Measurements from ENCODE around the gene ACP1.

ACP1 gene

DNA sequence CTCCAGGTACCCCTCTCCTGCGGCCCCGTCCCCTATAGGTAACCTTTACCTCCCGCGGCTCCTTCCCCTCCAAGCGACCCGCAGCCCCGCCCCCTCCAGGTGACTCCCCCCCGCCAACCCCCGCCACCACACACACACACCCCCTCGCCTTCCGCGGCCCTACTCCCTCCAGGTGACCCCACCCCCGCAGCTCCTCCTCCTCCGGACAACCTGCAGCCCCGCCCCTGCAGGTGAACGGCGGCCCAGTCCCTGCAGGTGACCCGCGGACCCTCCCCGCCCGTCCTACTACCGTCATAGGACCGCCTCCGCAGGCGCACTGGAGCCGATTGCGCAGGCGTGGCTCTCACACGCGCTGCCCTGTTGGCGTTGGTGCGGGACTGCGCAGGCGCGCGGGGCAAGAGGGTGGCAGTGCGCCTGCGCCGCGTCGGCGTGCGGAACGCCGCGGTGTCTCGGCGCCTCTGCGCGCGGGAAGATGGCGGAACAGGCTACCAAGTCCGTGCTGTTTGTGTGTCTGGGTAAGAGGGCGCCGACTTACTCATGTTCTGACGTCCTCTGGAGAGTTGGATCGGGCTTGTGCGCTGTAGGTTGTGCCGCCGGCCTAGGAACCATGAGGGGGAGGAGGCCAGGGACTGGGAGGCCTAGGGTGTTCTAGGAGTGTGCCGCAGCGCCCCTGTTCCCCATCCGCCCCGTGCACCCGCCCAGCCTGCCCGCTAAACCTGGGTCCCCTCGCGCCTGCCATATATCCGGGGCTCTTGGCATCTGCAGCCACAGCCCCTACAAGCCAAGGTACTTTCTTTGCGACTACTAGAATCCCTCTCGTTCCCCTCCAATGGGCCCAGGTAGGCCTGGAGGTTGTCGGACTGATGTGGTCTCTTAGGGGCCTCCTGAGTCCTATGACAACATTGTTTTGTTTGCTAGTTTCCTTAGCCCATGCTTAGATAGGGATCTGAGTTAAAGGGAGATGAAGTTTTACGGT is at the start of gene ACP1:
ACP1 (plus strand) TSS at position 455 of the 976 bp plus-strand sequence; CDS start at position 473, 18 bp downstream.
- DNase-seq (ENCODE audit: low read depth) = peak; percentile 80

DNA sequence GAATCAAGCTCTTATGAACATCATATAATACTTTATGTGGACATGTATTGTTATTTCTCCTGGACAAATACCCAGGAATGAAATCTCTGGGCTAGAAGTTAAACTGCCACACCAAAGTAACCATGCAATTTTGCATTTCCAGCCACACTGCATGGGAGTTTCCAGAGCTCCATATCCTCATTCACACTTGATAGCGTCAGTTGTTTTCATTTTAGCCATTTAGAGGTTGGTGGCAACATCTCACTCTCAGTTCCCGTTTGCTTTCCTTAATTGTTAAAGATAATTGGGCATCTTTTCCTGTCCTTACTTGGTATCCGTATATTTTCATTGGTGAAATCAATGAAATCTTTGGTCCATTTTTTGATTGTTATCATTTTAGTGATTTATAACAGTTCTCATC is 48.7 kb upstream of the ACP1 start:
- no peak for DNase-seq (ENCODE audit: low read depth)

DNA sequence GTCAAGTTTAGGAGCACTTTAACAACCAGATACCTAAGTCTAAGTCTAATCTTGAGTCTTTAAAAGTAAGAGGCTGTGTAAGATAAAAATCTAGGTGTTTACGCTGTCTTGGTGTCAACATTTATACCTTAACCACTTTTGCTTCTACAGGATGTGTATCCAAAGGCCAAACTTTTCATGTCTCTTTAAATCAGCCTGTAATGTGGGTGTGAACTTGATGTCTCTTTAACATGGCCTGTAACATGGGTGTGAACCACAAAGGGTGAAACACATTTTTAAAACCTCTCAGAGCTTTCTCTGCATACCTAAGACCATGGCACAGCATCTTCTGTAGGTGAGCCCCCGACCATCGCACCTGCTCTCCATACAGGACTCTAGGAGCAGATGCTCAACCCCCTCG is 41.3 kb upstream of the ACP1 start:
- no peak for DNase-seq (ENCODE audit: low read depth)

DNA sequence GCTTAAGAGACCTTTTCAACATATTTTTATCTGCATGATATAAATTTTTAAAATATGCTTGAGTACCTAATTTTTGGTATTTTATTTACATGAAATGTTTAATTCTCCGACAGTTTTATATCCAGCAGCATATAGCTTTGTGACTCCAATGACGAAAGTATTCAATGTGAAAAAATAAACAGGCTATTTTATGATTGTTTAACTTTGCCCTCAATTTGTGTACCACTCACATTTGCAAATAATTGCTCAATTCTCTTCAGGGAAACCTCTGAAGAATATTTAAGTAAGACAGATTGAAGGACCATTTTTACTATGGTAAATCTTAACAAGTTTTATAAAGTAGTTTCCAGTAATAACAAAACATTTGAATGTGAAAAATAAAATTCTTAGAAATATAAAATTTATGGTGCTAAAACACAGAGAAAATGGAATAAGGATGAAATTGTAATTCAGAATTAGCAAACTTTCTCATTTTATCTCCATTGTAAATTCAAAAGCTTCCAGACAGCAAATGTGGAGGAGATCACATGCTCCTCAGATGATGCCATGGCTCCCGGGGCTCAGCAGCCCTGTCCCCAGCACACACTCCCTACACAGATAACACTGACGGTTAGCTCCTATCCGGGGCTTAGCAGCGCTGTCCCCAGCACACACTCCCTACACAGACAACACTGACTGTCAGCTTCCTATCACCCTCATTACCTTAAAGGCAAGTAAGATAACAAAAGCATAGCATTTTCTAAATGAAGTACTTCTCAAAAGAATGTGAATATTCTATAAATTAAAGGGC is 40.6 kb upstream of the ACP1 start:
- DNase-seq (ENCODE audit: low read depth) = no peak

DNA sequence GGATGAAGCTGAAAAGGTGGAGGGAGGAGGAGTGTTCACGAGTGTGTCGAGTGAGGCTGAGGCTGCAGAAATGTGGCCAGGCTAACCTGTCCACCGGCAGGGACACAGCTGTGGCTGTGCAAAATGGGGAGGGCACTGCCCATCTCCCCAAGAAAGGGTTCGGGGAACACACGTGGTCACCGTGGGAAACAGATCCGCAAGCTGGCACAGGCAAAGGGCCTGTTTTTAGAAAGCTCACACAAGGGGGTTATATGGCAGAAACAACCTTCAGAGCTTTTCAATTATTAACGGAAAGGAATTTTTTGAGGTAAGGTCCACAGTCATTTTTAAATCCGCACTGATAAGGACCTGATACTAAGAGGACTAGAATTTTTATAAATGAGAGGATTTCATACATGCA is 36.6 kb upstream of the ACP1 start:
- DNase-seq (ENCODE audit: low read depth) = no peak

DNA sequence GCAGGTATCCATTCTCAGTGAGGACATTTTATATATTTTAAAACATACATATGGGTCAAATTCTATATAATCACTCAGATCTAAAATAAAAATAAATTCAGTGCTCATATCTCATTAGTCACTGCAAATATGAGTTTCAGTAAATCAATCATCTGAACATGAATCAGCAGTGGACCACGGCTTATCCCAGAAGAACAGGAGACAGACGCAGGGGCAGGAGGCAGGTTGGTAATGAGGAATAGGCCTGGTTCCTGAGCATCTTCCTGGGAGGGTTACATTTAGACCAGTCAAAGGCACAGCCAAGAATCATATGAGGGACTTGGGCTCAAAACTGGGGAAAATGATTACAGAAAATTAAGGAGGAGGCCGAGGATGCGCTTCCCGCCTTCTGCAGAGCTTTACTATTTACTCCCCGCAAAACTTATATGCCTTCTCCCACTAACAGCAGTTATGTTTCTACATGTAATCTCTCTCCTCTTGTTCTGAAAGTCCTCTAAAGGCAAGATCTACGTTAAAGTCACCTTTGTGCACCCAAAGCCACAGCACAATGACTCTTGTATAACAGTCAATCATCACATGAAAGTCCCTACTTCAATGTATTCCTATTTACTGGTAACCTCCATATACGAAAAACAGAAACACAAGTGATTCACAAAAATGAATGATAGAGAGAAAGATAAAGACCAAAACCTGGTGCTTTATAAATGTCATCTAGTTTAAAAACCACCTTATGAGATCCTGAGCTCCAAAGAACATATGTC is 36.0 kb upstream of the ACP1 start:
- no peak for DNase-seq (ENCODE audit: low read depth)

DNA sequence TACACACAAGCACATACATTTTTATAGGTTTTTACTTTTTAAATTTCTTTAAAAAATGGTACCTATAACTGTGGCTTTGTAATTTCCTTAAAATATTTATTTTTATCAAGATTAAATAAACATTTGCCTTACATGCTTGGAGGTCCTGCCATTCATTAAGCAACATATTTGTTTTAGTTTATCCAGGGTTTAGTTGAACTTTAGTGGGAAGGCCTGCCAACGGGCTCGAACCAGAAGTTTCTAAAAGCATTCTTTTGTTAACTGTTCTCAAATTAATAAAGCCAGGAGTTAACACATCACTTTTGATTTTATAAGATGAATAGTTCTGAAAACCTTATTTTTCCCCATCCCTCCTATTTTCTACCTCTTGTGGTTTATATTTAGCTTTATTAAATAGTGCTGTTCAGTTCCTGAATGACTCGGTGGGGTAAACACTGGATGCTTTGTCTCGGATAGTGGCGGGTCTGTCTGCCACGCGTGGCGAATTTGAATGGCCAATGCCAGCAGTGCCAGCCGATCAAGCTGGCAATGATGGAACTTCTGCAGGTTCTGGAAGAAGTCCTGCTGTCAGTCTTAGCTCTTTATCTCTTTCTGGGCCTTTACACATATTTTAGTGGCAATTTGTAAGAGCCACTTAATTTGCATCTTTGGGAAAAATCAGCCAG is 33.1 kb upstream of the ACP1 start:
- DNase-seq (ENCODE audit: low read depth) = no peak

DNA sequence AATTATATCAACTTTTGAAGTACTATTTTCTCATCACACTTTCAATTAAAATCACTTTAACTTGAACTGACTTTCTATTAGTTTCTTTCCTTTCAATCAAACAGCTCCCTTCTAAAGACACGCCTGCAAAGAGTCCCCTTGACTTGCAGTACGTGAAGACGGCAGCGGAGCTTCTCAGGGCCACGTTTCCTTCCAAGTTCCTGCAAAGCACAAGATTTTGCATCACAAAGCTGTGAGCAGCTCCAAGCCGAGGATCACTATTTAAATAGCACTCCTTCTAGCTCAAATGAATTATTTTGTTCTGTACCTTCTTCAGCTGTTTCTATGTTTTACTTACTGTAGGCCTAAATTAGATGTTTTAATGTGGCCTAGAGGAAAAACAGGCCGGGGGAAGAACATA is 31.7 kb upstream of the ACP1 start:
- DNase-seq (ENCODE audit: low read depth) = no peak

DNA sequence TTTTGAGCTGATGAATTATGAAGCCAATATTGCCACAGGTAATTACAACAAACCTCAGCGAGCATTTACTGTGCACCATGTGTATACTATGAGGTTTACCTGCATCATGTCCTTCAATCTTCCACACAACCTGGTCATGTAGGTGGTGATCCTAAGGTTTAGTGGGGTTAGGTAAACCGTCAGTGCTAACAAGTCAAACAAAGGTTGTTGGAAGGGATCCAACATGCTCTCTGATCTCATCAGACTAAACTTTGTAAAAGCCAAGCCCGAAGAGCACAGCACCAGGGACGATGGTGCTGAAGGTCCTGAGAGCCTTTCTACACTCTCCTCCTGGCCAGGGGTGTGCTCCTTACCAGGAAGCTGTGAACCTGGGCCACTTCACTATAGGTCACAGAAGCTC is 30.3 kb upstream of the ACP1 start:
- no peak for DNase-seq (ENCODE audit: low read depth)

DNA sequence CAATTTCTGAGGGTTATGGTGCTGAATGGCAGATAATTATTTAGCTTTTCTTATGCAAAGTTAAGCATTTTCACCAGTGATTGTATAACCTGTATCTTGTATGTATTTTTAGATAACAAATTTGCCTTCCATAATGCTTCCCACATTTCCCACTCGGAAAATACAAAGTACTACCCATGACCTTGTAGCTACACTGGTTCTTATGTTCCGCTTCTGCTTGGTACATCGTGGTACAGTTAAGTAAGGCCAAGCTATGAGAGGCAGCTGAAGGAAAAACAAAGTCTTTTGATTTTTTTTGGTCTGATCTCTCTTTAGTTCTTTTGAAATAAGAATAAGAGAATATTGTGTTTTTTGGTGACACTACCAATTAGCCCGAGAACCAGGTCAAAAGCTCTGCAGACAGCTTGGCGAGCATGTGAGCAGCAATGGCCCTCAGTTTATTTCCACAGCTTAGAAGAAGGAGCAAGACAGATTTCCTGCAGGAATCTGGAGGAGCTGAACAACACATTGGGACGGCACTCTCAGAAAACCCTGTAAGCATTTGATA is 27.7 kb upstream of the ACP1 start:
- DNase-seq (ENCODE audit: low read depth) = no peak

DNA sequence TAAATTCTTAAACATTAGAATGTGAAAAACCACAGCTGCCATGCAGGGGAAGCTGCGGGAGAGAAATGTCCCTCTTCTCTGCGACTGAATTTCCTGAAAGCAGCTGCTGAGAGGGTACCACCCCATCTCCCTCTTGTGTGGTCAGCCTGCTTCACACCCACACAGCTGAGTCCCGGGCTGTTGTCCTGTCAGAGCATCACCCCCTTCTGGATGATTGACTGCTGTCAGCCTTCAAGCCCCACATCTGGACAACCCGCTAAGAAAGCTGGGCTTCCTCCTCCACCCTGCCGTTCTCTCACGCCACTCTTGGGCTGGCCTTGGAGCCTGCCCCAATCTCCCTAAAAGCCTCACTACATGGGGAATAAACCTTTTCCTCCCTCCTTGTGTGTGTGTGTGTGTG is 26.9 kb upstream of the ACP1 start:
- no peak for DNase-seq (ENCODE audit: low read depth)

DNA sequence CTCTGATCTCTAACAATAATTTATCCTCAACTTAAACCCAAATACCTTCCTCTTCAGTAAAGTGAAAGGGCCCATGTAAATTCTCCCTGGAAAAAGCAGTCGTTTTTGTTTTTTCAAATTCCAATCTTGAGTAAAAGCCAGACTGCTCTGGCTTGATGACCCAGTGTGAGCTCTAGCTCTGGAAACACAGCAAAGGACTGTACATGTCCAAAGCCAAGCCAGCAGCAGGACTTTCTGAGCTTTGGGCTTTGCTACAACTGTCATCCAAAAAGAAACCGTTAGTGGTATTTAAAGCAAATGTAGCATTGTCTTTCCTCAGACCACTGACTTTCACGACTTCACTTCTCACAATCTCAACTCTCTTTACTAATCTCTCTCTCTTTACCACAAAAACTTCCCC is 26.3 kb upstream of the ACP1 start:
- no peak for DNase-seq (ENCODE audit: low read depth)

DNA sequence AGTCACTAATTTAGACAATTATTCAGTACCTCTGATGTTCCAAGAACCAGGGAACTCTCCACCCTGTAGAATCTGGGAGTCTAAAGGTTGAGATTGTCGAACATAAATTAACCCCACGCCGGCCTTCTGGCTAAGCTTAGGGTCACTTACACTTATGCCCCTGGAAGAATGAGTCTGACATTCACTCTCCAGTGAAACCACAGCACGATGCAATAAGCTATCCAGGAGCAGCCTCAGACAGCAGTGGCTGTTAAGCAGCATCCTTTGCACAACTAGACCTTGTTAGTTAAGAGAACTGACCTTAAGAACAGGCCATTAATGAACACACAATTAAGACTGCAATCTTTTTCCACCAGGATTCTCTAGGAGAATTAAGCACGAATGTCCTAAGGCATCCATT is 25.9 kb upstream of the ACP1 start:
- DNase-seq (ENCODE audit: low read depth) = no peak

DNA sequence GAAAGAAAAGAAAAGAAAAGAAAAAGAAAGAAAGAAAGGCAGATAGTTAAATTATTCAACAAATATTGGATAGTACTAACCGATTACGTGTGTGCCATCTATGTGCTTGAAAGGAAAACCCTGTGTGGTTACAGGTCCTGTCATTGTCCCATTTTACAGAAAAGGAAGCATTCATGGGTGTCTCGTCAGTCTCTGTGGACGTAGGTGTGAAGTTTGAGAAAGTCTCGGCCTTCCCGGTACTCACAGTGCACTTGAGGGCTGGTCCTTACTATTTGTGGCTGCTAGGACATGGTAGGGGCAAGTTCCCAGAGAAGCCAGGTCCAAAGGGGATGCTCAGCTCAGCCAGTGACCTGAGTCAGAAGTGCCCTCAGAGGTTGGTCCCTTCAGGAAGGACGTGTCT is 20.2 kb upstream of the ACP1 start:
- no peak for DNase-seq (ENCODE audit: low read depth)

DNA sequence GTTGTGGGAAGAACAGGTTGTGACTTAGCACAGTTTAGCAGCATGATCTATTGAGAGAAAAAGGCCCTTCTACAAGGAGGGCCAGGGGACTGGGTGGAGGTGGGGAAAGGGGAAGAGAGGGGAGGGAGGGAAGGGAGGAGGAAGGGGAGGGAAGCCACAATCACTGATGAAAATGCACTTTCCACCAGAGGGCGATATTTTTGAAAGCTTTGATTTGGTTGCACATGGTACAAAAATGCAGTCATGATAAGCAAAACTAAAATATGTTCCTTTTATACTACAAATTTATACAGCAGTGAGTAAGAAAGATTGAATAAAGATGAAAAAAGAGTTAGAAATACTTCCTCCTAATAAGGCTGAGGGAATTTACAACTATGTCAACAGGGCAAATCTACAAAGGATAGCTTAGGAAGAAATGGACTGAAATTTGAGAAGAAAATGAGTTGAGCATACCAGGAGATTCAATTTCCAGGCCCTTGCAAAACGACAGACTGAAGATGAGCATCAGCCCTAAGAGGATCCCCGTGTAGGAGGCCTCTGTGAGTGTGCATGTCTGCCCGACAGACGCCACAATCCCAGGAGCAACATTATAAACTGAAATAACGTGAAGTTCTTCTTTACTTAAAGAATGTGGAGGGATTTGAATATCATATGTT is 18.1 kb upstream of the ACP1 start:
- DNase-seq (ENCODE audit: low read depth) = peak; percentile 43

DNA sequence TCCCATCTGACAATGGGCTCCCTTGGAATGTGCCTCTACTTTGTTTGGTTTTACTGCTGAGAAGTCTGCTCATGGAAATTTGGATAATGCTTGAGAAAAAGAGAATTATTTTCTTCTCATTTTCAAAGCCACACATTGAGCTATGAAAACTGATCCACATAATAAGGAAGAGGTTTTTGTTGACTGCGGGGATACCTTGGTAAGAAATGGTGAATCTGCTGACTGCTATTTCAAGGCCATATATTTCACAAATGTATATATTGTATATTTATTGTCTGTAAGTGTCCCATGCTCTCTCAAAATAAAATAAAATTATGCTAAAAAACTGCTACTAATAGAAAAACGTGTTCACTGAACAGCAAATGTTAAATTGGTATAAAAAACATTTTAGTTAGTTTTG is 16.0 kb upstream of the ACP1 start:
- DNase-seq (ENCODE audit: low read depth) = no peak

DNA sequence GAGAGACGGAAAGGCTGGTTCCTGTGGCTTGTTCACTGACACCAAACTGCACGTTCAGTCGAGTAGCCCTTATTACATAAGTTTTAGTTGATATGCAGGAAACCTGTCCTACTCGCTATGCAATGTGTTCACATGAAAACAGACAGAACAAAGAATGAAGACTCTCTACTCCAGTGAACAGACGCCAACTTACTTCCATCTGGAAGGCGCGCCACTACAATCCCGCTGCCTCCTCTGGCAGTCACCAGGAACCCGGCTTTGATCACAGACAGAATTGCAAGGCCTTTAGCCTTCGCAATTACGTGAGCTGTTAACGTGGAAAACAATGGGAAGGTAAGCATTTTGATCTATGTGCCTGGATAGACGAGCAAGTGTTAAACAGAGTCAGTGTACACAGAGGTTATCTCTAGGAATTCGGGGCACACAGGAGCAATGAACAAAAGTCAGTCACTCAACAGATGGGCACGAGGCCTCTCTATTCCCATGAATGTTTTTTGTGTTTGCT is 15.2 kb upstream of the ACP1 start:
- no peak for DNase-seq (ENCODE audit: low read depth)

DNA sequence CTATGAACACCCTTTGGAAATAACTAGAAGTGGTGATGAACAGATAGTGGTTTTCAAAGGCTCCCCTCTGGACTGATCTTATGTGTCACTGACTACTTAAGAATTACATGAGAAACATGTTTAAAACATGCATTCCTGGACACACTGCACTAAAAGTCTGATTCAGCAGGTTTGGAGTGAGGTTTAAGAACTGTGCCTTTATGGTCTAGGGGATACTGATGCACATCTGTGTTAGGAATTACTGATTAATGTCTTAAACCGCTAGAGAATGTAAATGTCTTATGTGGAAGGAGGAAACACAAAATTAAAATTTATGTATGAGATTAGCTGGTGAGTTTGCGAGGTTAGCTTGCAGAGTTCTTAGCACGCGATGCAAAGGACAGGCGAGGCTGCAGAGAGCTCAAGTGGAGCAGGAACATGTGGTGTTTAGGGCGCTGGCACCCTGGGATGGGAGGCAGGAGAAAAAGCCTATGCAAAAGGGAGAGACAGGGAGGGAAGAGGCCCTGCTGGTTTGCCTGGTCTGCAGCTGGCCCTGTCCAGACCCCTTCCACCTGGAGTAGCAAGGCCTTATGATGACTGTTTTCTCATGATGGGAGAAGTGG is 12.6 kb upstream of the ACP1 start:
- no peak for DNase-seq (ENCODE audit: low read depth)

DNA sequence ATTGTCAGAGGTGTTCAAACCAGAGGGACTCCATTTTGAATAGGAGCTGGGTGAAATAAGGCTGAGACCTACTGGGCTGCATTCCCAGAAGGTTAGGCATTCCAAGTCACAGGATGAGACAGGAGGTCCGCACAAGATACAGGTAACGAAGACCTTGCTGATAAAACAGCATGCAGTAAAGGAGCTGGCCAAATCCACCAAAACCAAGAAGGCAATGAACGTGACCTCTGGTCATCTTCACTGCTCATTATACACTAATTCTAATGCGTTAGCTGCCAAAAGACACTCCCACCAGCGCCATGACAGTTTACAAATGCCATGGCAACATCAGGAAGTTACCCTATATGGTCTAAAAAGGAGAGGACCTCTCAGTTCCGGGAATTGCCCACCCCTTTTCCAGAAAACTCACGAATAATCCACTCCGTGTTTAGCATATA is 11.5 kb upstream of the ACP1 start:
- no peak for DNase-seq (ENCODE audit: low read depth)

DNA sequence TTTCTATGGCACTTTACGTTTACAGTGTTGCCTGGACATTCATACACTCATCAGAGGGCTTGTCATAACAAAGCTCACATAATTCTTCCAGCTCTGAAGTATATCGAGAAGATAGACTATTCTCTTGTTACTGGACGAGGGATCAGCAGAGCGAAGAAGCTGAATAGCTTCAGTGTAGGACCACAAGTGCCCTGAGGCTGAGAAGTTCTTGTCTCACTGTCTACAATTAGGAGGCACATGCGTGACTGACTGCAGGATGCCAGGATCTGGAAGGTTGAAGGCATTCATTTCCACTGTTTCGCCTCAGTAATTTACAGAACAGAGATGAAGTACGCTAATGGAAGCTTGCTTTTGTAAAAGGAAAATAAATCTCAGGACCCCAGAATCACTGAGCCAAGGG is 10.5 kb upstream of the ACP1 start:
- no peak for DNase-seq (ENCODE audit: low read depth)

Measured in stromal cell of bone marrow (primary cell).